NCI-H345 treated with DMSO at 0.1 percent for 48 hours (cell line): ENCODE data around the gene PIK3R1.

Source experiments
- DNase-seq: peaks from one replicate; lab custom pipeline; 2025; ENCODE audit not compliant: unreplicated experiment; lab: John Stamatoyannopoulos, UW

PIK3R1 gene

DNA sequence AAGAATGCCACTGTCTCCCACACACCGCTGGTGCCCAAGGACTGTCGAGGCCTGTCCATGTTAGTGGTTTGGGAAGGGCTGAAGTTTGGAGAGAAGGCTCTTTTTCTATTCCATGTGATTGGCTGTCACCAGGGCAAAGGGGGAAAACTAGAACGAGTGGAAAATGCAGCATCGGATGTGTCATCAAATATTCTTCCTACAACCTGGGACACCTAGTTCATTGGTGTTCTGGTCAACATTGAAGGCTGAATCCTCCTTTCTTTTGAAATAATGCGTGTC is 53.2 kb downstream of the PIK3R1 start:
- no peak for DNase-seq

DNA sequence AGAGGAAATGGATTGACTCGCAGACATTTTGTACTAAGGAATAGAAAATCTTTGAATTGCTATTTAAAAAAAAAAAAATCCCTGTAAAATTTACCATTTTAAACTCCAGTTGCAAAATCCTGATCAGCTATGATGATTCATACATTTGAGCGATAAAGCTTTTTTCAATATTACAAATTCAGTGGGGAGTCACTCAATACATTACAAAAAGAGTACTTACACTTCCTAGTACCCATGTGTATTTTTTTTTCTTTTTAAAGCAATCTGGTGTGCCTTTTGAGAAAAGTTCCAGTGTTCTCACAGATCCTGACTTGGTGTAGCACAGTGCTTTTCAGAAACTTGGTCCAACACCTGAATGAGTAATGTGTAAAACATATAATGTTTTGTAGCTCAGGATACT is 54.3 kb downstream of the PIK3R1 start:
- DNase-seq, result no peak

DNA sequence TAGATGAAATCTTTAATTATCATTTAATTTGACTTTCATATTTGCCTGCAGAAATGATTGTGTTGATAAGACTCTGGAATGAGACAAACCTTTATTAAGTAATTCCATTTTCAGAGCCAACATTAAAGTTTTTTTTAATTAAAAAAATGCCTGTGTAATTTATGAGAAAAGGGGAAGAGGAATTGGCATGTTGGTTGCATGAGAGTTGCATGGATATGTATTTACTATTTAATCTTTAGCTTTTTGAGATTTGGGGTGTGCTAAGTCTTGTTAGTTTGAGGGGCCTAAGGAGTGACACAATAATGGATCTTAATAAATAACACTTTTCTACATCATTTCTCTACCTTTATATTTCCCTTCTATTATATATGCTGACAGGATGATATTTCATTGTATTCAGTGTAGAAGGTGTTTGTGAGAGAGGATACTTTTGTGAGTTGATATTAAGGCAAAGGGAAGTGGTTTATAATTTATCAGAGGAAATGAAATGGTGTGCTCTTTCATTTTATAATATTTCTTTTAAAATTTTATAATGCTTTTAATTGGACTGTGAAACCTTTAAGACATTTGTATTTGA is 54.9 kb downstream of the PIK3R1 start:
- no peak for DNase-seq

DNA sequence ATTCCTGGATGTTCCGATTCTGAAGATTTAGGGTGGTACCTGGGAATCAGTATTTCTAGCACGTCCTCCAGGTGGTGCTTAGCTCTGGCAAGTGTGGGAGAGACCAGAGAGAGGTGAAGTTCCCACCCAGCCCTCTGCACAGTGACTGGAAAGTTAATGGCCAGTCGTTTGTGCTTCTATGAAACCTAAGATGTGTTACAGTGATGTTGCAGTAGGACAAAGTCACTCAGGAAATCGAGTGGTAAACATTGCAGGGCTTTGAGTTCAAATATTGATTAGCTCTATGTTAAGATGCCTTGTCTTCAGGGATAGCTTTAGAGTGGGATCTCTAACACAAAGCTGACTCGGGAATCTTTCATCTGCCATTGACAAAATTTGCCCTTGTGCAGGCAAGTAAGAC is 55.6 kb downstream of the PIK3R1 start:
- DNase-seq, result no peak

DNA sequence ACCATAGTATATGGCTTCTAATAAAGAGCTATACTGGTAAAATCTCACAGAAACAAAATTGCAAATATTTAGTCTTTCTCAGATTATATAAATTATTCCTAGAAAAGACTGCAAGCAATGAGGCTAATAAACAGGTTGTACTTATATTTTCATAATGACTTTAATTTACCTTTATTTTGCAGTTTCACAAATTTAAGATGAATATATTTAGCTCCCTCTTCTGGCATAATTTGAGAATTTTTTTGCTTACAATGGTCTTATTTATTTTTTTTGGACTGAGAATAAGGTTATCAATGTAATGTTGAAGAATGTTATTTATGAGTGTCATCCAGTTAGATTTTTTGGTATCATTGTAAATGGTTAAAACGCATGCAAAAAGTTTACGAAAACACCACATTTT is 56.7 kb downstream of the PIK3R1 start:
- no peak for DNase-seq

DNA sequence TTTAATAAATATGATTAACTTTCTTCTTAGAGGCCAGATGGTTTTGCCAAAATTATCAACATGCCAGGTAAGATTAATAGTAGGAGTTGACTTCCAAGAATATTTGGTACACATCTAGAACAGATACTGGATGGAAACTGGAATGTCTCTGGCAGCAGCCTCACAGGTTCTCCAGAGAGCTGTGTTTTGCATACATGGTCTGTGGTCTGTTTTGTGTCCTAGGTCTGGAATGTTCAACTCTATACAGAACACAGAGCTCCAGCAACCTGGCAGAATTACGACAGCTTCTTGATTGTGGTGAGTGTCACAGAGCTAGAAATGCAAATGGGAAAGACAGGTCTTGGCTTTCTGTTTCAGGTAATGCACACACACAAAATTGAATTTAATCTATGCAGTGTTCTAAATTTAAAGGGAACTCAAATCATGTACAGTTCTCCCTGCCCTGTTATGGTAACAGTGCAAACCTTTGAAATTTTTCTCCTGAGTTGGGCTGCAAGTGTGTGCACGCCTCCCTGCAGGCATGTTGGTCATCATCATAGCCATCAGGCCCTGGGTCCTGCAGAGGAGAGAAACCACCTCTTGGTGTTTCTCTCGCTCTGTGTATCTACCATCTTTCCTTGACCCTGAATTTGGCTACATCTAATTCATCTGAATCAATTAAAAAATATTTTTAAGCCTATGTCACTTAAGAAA is 58.3 kb downstream of the PIK3R1 start:
- DNase-seq, result no peak

DNA sequence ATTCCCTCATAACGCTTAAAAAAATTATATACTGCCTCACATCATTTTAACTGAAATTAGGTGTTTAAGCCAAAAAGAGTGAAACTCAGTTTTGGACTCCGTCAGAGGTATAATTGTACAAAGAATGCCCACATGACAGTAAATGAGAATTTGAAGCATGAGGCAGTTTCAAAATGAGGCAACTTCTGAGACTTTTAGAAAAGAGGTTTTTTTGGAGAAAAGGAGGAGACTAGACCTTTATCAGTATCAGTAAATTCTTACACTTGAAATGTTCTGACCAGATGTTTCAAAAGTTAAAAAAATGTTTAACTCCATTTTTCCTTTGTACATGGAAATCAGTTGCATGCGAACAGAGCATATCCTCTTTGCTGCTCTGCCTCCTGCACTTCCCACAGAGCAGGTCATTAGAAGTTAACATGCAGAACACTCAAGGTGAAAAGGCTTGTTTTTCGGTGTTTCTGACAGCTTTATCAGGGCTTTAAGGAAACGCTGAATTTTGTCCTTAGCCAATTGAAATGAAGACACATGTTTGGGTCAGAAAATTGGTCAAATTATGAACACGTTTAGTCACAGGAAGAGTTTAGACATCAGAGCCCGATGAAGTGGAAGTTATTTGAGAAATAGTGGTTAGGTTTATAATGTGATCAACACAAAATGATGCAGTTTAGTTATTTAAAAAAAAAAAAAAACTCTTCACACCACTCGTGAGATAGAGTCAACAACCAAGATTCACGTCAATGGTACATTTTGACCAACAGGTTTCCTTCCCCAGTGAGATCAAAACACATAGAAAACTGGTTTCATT is 59.5 kb downstream of the PIK3R1 start:
- no peak for DNase-seq

DNA sequence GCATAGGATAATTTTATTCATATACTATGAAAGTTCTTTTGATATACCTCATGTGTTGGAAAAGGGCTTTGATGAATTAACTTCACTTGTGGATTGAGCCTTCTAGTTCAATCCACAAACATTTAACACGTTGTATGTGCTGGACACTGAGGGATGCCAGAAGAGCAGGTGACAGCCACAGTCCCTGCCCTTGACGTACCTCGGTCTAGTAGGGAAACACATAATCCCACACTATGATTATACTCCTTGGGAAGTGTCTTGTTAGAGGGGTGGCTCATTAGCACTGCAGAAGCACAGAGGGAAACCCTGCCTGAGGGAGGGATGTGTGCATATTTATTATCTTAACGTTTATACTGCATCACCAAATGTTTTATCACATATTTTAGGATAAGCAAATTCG is 61.2 kb downstream of the PIK3R1 start:
- DNase-seq, result no peak

DNA sequence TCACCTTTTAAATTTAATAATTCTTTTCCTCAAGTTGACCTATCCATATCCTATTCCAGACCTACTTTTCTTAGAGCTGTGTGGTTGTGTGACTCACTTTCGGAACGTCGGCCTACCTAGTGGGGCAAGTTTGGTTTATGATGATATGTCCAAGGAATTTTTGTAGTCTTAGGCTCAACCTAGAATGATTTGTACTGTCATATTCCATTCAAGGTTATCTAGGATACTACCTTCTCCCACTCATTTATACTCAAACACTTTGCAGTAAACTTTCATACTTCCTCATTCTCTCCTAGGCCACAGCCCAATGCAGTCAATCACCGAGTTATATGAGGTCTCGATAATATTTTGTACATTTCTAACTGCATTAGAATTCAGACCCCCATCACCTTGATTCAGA is 61.9 kb downstream of the PIK3R1 start:
- no peak for DNase-seq

DNA sequence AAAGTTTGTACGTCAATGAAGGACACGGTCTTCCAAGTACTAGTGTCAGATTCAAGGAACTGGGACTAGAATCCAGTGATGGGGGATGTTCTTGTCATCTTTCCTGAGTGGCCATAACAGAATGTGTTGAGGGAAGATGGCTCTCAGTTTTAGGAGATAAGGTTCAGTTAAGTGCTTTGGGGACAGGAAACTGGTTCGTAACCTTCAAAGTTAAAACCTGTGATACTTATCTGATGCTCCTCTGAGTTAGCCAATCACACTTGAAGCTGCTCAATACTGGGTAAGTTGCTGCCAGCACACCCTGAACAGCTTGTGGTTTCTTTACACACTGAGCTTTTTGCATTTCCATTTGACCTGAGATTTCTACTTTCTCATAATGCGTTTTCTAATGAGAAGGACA is 64.4 kb downstream of the PIK3R1 start:
- DNase-seq, result no peak

DNA sequence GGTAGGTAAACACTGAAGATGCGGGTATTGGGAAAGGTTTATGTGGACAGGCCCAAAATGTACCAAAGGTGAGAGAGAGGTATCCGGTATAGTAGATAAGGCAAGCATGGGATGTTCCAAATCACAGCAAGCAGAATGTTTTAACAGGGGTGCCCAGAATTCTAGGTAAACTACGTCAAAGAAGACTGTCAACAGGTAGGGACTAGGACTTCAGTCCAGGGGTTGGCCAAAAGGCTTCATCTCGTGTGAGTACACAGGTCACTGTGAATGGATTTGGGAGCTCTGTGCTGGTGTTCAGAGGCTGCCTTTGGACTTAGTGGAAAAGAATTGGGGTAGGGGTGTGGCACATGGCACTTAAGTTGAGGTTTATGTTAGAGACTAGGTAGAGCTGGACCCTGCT is 66.4 kb downstream of the PIK3R1 start:
- no peak for DNase-seq

DNA sequence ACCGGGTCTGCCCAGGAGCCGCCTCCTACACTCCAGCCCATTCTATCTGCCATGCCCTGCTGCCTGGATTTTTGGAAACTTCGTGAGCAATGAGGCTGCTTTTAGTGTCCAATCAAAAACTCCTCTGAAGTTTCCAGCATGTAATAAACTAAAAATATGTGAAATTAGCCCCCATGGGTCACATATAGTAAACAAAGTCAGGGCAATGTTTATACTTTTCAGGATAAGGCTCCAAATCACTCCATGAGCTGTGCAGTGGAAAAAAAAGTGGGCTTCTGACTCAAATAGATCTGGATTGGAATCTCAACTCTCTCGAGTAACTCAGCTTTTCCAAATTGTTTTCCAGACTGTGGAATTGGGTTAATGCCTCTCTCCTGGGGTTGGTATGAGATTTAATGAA is 68.2 kb downstream of the PIK3R1 start:
- DNase-seq, result no peak

DNA sequence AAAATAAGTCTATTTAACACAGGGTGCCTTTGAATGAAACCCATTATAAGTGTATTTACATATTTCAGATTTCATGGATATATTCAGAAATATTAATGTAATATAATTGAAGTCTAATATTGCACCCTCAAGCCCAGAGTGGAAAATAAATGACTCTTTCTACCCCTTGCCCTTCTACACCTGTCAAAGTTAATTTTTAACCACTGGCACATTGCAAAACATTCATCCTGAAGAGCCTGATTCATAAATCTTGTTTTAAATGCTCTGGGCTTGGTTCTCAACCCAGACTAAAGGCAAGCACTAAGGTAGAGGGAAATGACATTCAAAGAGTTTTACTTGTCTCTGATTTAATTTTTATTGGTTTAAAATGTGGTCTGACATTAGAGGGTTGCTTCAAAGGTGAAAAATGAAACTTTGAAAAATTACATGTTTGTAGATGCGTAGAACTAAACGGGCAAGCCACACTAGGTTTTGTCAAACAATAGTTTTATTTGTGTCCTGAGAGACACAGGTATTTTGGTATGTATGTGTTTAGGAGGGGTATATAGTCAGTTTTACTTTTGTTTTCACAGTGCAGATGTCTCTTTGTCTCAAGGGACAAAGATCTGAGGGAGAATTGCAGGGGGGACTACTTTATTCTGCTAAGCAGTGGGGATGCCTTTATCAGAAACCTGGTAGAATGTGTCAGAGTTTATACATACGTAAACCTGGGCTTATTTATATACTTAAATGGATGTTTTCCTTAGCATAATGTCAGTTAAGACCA is 69.7 kb downstream of the PIK3R1 start:
- DNase-seq, result no peak

DNA sequence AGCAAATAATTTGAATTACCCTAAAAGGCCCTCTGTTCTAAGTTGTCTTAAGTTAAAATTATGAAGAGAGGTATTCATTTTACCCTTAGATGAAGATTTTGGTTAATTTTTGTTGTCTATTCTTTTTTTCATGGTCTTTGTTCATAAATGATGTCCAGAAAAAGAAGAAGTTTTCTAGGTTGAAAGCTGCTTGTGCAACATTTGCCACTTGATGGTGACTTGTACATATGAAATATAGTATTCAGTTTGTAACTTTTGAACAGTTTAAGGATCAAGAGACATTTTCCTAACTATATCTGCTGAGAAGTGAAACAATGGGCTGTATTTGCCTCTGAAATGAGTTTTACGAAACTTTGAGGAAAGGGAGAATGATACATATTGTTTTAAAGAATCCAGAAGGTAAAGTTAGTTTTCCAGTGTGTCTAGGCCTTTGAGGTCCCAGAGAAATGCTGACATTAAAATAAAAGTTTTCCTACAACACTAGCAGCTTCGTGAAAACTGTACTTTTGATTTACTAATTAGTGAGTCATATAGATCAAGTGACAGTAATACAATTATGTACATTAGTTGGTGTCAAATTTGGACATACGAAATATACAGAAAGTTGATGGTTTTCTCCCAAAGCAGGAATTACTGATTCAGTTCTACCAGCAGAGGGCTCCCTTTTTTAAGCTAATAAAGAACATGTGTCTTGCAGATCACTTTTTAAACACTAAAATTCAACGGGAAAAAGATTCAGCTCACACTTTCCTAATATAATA is 70.5 kb downstream of the PIK3R1 start:
- peak; percentile 1 for DNase-seq

DNA sequence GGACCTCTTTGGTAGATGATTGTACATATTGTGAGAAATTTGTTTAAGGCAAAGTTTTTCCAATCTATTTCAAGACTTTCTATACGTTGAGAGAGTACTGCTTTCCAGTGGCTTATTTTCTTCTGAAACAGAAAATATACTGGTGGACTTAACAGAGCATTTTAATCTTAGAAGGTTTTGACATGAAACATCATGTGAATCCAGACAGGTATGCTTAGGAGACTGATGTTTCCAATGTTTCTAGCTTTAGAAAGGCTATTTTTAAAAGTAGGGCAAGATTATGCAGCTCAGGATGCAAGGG is 71.0 kb downstream of the PIK3R1 start:
- no peak for DNase-seq

DNA sequence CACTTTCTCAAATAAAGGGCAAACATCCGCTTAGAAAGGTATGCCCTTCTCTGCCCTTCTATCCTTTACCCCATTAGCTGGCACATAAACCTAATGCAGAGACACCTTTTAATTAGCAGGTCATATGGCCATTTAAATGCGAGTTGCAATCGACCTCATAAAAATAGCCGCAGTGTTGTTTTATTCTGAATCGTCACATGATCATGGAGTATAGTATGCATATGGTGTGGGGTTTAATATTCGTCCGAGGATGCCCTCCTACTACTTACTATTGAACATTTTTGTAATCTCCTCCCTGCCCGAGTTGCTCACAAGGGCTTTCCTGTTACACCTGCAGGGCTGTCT is 72.0 kb downstream of the PIK3R1 start:
- DNase-seq, result no peak

DNA sequence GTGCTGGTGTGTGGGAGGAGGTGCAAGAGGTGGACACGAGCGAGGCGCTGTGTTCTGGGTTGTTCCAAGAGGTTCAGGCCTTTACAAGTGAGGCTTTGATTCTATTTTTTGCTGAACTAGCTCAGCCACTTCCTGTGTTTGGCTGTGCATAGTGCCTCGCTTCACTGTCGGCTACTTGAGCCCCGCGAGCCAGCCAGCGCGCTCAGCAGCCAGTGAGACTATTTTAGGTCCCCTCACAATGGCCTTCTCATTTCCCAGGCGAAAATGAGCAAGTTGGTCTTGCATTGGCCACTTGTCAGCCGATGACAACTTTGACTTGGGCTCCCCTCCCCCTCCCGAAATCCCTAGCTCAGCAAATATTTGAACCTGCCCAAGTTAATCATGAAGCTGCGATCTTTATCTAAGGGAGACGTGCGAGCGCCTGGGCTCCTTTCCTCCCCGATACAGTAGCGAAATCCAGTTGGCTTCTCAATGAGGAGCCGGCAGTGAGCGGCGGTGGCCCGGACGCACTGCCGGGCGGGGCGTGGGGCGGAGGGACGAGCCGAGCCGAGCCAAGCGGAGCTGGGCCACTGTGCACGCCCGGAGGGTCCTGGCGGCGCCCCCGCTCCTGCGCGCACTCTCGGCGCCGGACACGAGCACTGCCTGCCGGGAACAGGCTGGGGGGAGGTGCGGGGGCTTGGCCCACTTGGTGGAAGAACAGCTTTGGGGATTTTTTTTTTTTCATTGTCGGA is 72.6 kb downstream of the PIK3R1 start:
- DNase-seq, result no peak

DNA sequence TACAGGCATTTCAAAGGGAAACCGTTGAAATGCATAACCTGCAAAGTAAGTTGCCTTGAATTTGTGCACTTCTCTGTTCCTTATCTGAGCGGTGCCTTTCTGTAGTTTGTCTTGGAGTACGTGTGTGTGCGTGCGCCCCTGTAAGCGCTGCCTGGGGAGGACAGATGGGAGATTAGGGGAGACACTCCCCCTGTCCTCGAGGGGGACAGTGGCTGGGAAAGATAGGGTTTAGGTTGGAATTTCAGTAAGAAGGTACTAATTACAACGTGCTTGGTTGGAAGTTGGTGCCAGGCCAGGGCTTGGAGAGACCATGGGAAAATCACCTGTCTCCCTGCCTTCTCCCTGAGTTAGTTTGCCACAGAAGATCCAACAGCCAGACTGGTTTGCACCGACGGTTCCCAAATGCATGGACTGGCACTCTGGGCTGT is 73.2 kb downstream of the PIK3R1 start:
- no peak for DNase-seq

DNA sequence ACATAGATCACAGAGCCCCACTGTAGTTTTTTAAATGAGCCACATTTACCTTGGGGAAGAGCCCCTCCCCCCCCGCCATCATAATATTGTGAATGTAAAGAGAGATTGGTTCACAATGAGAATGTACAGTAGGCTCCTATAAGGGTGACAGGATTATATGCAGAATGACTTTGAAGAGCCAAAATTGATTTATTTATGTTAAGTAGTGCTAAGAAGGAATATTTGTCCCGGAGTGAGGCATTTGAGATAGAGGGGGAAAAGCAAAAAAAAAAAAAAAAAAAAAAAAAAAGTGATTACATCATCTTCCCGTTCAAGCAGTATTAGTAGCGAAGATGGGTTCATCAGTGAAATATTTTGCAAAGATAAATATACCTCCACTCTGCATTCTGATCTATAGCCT is 73.9 kb downstream of the PIK3R1 start:
- no peak for DNase-seq

DNA sequence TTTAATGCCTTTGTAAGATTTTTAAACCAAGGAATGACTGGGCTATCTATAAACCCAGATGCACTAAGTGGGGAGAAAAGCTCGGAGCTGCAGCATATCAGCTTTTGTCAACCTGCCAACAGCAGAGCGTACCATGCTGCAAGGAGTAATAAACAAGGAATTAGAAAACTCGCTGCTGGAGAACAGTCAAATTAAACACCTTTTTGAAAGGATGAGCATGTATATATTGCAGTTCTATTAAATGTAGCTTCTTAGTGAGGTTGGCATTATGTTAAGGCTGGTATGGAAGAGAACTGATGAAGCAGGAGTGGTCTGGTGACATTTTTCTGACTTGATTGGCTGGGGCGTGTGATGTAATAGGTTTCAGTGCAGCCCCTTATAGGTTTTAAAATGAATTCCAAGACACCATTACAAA is 74.7 kb downstream of the PIK3R1 start:
- no peak for DNase-seq

DNA sequence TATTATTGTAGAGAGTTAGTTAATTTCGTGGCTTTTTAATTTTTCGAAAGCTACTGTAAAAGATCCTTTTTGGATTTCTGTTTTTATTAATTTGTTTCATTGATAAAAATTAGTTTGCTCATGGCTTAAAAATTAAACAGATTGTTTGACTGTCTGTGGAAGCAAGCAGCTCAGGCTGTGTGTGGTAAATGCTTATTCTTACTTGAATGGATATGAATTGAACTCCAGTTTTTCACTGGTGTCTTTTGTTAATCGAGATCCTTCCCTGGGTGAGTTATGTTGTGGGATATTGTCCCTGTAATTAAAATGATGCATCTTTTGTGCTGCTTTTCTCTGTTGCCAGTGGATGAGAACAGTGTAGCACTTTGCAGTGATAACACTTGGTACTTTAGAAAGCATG is 75.3 kb downstream of the PIK3R1 start:
- DNase-seq, result no peak
